H9 (cell line): Measurements from ENCODE around the gene COG6. TPM values are rescaled to one million over a fixed set of nuclear protein-coding genes. Genes with fewer than 3 reads are reported as not detected.

Experiments
- DNase-seq: peaks from one replicate; pipeline ENCODE4 v3.0.0-alpha.2; 2017
- H2AFZ ChIP-seq: one replicate; pipeline ENCODE4 v1.6.1; 2013; ENCODE audit warnings: mild to moderate bottlenecking, low read length, control low read depth, moderate library complexity
- H2AK5ac ChIP-seq: 2 replicates; pipeline ENCODE4 v1.6.1; 2013; ENCODE audit warnings: low read length, control low read depth, mixed read lengths; ENCODE audit not compliant: insufficient read length
- H2BK120ac ChIP-seq: one replicate; pipeline ENCODE4 v1.6.1; 2013; ENCODE audit warnings: low read depth, mild to moderate bottlenecking, low read length, control low read depth, inconsistent platforms; ENCODE audit not compliant: poor library complexity, severe bottlenecking
- H2BK12ac ChIP-seq: 2 replicates; pipeline ENCODE4 v1.6.1; 2013; ENCODE audit warnings: low read length, control low read depth, mixed read lengths, low read depth; ENCODE audit not compliant: insufficient read length
- H2BK15ac ChIP-seq: 2 replicates; pipeline ENCODE4 v1.6.1; 2013; ENCODE audit warnings: low read depth, low read length, control low read depth
- H2BK20ac ChIP-seq: one replicate; pipeline ENCODE4 v1.6.1; 2013; ENCODE audit warnings: low read depth, mild to moderate bottlenecking, low read length, control low read depth, inconsistent platforms; ENCODE audit not compliant: poor library complexity, severe bottlenecking
- H2BK5ac ChIP-seq: 2 replicates; pipeline ENCODE4 v1.6.1; 2013; ENCODE audit warnings: low read length, control low read depth, mixed read lengths; ENCODE audit not compliant: insufficient read length
- H3K14ac ChIP-seq: 2 replicates; pipeline ENCODE4 v1.6.1; 2013; ENCODE audit warnings: low read length, control low read depth; ENCODE audit not compliant: insufficient read depth
- H3K18ac ChIP-seq: 2 replicates; pipeline ENCODE4 v1.6.1; 2013; ENCODE audit warnings: low read depth, mild to moderate bottlenecking, mixed read lengths, low read length, control low read depth; ENCODE audit not compliant: insufficient read length
- H3K23ac ChIP-seq: 2 replicates; pipeline ENCODE4 v1.6.1; 2013; ENCODE audit warnings: low read length, control low read depth, mixed read lengths, low read depth; ENCODE audit not compliant: insufficient read length
- H3K23me2 ChIP-seq: 2 replicates; pipeline ENCODE4 v1.6.1; 2013; ENCODE audit warnings: low read depth, mild to moderate bottlenecking, mixed read lengths, low read length, control low read depth; ENCODE audit not compliant: insufficient read length, poor library complexity, severe bottlenecking
- H3K27ac ChIP-seq: 2 replicates; pipeline ENCODE4 v1.5.1; 2013; ENCODE audit warnings: low read length, control low read depth, mixed read lengths, low read depth; ENCODE audit not compliant: insufficient read length
- H3K27me3 ChIP-seq: 2 replicates; pipeline ENCODE4 v1.6.1; 2013; ENCODE audit warnings: low read length, control low read depth, inconsistent platforms; ENCODE audit not compliant: insufficient read depth
- H3K4ac ChIP-seq: 2 replicates; pipeline ENCODE4 v1.6.1; 2013; ENCODE audit warnings: low read depth, mild to moderate bottlenecking, control low read depth, inconsistent platforms, low read length, moderate library complexity
- H3K4me1 ChIP-seq: 2 replicates; pipeline ENCODE4 v1.6.1; 2013; ENCODE audit warnings: low read length, control low read depth, inconsistent platforms; ENCODE audit not compliant: insufficient read depth
- H3K4me2 ChIP-seq: 2 replicates; pipeline ENCODE4 v1.6.1; 2013; ENCODE audit warnings: low read length, control low read depth, mixed read lengths; ENCODE audit not compliant: insufficient read length, insufficient read depth
- H3K56ac ChIP-seq: 2 replicates; pipeline ENCODE4 v1.6.1; 2013; ENCODE audit warnings: low read depth, mild to moderate bottlenecking, mixed read lengths, low read length, control low read depth; ENCODE audit not compliant: insufficient read length
- H3K79me1 ChIP-seq: 2 replicates; pipeline ENCODE4 v1.6.1; 2013; ENCODE audit warnings: low read depth, mild to moderate bottlenecking, moderate library complexity, low read length, control low read depth, inconsistent platforms; ENCODE audit not compliant: insufficient read depth, poor library complexity, severe bottlenecking
- H3K79me2 ChIP-seq: 2 replicates; pipeline ENCODE4 v1.6.1; 2013; ENCODE audit warnings: low read length, control low read depth, inconsistent platforms; ENCODE audit not compliant: insufficient read depth
- H3K9ac ChIP-seq: 2 replicates; pipeline ENCODE4 v1.6.1; 2013; ENCODE audit warnings: low read length, control low read depth, mixed read lengths; ENCODE audit not compliant: insufficient read length; ENCODE audit errors: extremely low read depth
- H3K9me3 ChIP-seq: one replicate; pipeline ENCODE4 v1.6.1; 2013; ENCODE audit warnings: low read depth, low read length, inconsistent platforms; ENCODE audit not compliant: control insufficient read depth
- H3T11ph ChIP-seq: one replicate; pipeline ENCODE4 v1.6.1; 2013; ENCODE audit warnings: mild to moderate bottlenecking, low read length, control low read depth, inconsistent platforms
- H4K20me1 ChIP-seq: one replicate; pipeline ENCODE4 v1.6.1; 2013; ENCODE audit not compliant: control insufficient read depth, insufficient read length, insufficient read depth
- H4K5ac ChIP-seq: 2 replicates; pipeline ENCODE4 v1.6.1; 2013; ENCODE audit warnings: low read depth, mild to moderate bottlenecking, mixed read lengths, low read length, control low read depth; ENCODE audit not compliant: insufficient read length
- H4K8ac ChIP-seq: replicated peaks from 2 replicates; pipeline ENCODE4 v1.6.1; 2013; ENCODE audit warnings: low read length, control low read depth, mixed read lengths, low read depth; ENCODE audit not compliant: insufficient read length
- H4K91ac ChIP-seq: 2 replicates; pipeline ENCODE4 v1.6.1; 2013; ENCODE audit warnings: low read depth, mild to moderate bottlenecking, moderate library complexity, mixed read lengths, low read length, control low read depth; ENCODE audit not compliant: insufficient read length
- H3K27ac Mint-ChIP-seq, 3 experiments: 2 replicates in 2 of 3; 3 replicates in 1 of 3; pipeline ENCODE4 v1.8.0; 2020 to 2021; ENCODE audit warnings: mixed read lengths in 3 of 3, mild to moderate bottlenecking in 1 of 3, moderate library complexity in 1 of 3
- H3K27me3 Mint-ChIP-seq: 2 replicates; pipeline ENCODE4 v1.8.0; 2021; ENCODE audit warnings: low read depth, mild to moderate bottlenecking, moderate library complexity, mixed read lengths
- H3K36me3 Mint-ChIP-seq, 3 experiments: 2 replicates in 2 of 3; 3 replicates in 1 of 3; pipeline ENCODE4 v1.8.0; 2020 to 2021; ENCODE audit warnings: low read depth in 3 of 3, mixed read lengths in 3 of 3; ENCODE audit not compliant: insufficient read depth in 1 of 3
- H3K4me1 Mint-ChIP-seq, 2 experiments: 2 replicates each; pipeline ENCODE4 v1.8.0; 2020; ENCODE audit warnings: mixed read lengths in 2 of 2
- H3K4me3 Mint-ChIP-seq, 2 experiments: 2 replicates in 1 of 2; 3 replicates in 1 of 2; pipeline ENCODE4 v1.8.0; 2020 to 2021; ENCODE audit warnings: mild to moderate bottlenecking in 2 of 2, mixed read lengths in 2 of 2, moderate library complexity in 1 of 2
- H3K9me3 Mint-ChIP-seq, 2 experiments: 2 replicates in 1 of 2; 3 replicates in 1 of 2; pipeline ENCODE4 v1.8.0; 2020; ENCODE audit warnings: mild to moderate bottlenecking in 2 of 2, mixed read lengths in 2 of 2, moderate library complexity in 1 of 2
- CTCF ChIP-seq: fragments of 200-600 bp; sonication (generic); conservative IDR thresholded peaks from 3 replicates; pipeline ENCODE4 v1.8.0; 2021; ENCODE audit warnings: antibody characterized with exemption, mild to moderate bottlenecking
- WGBS: extraction: QIAGEN DNeasy Blood & Tissue Kit; methylation state at CpG from one replicate; pipeline ENCODE4 v1.1.7; 2013; ENCODE audit warnings: missing lambda C conversion rate, low lambda C conversion rate, mixed read lengths; ENCODE audit not compliant: insufficient read length; ENCODE audit errors: extremely low coverage; 5-methylcytosine and 5-hydroxymethylcytosine counted together
- total RNA-seq: library from RNA; stranded (reverse); gene quantifications from 2 replicates; pipeline ENCODE4 v1.2.1, GENCODE V29; 2021

COG6 gene
- total RNA-seq, 1 experiment from 2014 or later: 23.7 TPM

- Histone ChIP-seq H3K27ac (no peak overlapping the region), H3K4ac (no peak overlapping the region), H3K23ac (no peak overlapping the region), H4K91ac (no peak overlapping the region), H3K9me3 (no peaks in the 10 kb centered on the region), H3K79me2 (no peaks in the 10 kb centered on the region), H3K23me2 (no peaks in the 10 kb centered on the region), H4K20me1 (no peaks in the 10 kb centered on the region), H2AFZ (no peak overlapping the region), H3K4me1 (no peaks in the 10 kb centered on the region), H2BK20ac (no peak overlapping the region), H3K79me1 (no peaks in the 10 kb centered on the region), H3K4me2 (no peak overlapping the region), H3K56ac (no peak overlapping the region), H4K8ac (no peak overlapping the region), H2BK12ac (no peak overlapping the region), H2BK5ac (no peak overlapping the region), H3K9ac (no peak overlapping the region), H4K5ac (no peak overlapping the region), H2BK120ac (no peak overlapping the region), H3K27me3 (no peaks in the 10 kb centered on the region), H3K14ac (no peak overlapping the region), H3T11ph (no peak overlapping the region), H3K18ac (no peak overlapping the region), H2AK5ac (no peak overlapping the region), H2BK15ac (no peak overlapping the region)
- Mint-ChIP-seq H3K4me3 (no peak overlapping the region), H3K9me3 (no peaks in the 10 kb centered on the region; a peak in 1 of 5 replicates), H3K27me3 (peaks cover 9% of the 10 kb centered on the region), H3K36me3 (no peaks in the 10 kb centered on the region), H3K27ac (no peak overlapping the region), H3K4me1 (no peaks in the 10 kb centered on the region)
- no peak for DNase-seq
- WGBS: no CpG with 5 or more reads among the region's 1 CpG
- no peak for TF ChIP-seq CTCF
Observed at GRCh38 chr13:39623466-39623865, 32.0 kb upstream of the COG6 start.
